Measurements from ENCODE around the gene TMA7B.

TMA7B gene

DNA sequence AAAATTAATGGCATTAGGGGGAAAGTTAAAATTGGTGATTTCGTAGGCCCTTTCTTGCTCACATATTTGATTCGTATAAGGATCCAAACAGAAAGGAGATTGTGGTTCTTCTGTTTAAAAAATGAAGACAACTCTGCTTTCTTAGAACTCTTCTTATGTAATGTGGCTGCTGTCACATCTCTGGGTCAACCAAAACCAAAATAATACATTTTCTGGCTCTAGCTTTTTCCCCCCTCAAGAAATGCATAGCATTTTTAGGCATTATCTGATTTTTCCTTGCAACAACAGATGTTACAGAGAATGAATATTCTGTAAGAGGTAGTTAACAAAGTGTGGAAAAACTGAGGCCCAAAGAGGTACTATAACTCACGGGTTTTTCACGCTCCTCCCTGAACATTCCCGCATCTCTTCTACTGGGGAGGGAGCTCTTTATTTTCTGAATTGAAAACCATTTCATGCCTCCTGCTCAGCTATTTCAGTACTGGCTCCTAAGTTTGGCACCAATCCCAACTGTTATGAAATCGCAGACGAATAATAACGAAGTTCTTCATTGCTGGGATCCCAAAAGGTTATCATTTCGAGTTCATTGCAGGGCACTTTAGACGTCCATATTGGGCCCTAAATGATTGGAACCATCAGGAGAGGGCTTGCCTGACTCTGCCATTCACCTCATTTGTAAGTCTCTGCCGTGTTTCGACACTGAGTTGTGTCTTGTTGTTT lies 42.3 kb upstream of the TMA7B start:
- peak overlapping the region; percentile 63 for H3K4me3 ChIP-seq
- no peak for TF ChIP-seq FOXP2 (optimal IDR thresholded peaks at IDR 0.05; ENCODE audit: control extremely low read depth, extremely low read length, insufficient read depth)
- peak overlapping the region; percentile 69 for H3K27ac ChIP-seq
- H3K36me3 ChIP-seq (ENCODE audit: insufficient read depth, low read length), result no peaks in the 10 kb centered on the region
- peak; percentile 59 for DNase-seq (ENCODE audit: low read depth, low spot score)
- H3K9ac ChIP-seq (ENCODE audit: insufficient read length), result no peak overlapping the region
- no peaks in the 10 kb centered on the region for H3K9me3 ChIP-seq (ENCODE audit: low read depth, low read length)

DNA sequence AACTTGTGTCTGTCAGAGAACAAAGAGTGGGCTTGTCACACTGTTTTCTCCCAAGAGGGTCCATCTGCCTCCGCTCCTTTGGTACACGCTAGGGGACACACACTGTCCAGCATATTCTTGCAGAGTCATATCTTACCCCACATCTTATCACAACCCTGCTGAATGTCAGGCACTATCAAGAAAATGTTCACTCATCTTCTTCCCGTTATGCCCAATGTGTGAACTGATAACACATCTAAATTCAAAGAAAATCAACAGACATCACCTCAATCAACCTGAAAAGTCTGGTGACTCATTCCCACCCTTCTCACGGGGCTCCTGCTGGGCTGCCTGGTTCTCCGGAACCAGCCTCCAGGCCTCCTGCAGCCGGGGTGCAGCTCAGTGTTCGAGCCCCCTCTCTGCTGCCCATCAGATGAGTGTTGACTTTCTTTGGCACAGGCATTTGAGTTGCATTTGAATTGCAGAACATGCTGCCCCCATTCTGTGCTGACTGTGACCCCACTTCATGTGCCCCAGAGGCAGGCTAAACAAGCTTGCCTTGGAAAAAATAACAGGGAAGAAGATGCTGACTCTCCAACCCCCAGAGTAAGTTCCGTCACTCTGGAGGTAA lies 40.0 kb upstream of the TMA7B start:
- DNase-seq (ENCODE audit: low read depth, low spot score), result no peak
- Histone ChIP-seq H3K27ac (no peak overlapping the region), H3K4me3 (no peak overlapping the region), H3K9ac (ENCODE audit: insufficient read length) (no peak overlapping the region), H3K9me3 (ENCODE audit: low read depth, low read length) (no peaks in the 10 kb centered on the region), H3K36me3 (ENCODE audit: insufficient read depth, low read length) (no peaks in the 10 kb centered on the region)
- TF ChIP-seq FOXP2 (optimal IDR thresholded peaks at IDR 0.05; ENCODE audit: control extremely low read depth, extremely low read length, insufficient read depth) (no peak), EZH2 (IDR thresholded peaks at IDR 0.05) (no peak), POLR2AphosphoS5 (IDR thresholded peaks at IDR 0.05; ENCODE audit: borderline replicate concordance, low read depth, low read length) (no peak)

DNA sequence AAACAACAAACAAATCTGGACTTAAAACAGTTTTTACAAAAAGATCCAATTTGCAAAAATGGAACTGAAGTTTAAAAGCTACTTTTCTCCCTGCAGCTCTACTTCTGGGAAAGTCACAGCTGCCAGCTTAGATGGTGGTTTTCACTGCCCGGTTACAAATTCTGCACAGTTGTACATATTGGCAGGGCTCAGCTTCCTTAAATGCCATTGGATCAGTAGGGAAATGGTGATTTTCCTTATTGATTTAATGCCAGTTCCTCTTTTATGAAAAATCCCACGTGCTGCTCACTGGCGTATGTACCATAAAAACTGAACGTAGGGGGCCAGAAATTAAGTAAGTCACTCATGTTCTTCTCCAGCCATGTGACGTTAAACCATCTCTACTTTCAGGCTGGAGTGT lies 36.5 kb upstream of the TMA7B start:
- no peaks in the 10 kb centered on the region for H3K9me3 ChIP-seq (ENCODE audit: low read depth, low read length)
- no peak for DNase-seq (ENCODE audit: low read depth, low spot score)
- H3K27ac ChIP-seq, result no peak overlapping the region
- TF ChIP-seq FOXP2 (optimal IDR thresholded peaks at IDR 0.05; ENCODE audit: control extremely low read depth, extremely low read length, insufficient read depth), result no peak
- TF ChIP-seq POLR2AphosphoS5 (IDR thresholded peaks at IDR 0.05; ENCODE audit: borderline replicate concordance, low read depth, low read length), result no peak
- TF ChIP-seq EZH2 (IDR thresholded peaks at IDR 0.05), result no peak
- H3K36me3 ChIP-seq (ENCODE audit: insufficient read depth, low read length), result no peaks in the 10 kb centered on the region
- H3K4me3 ChIP-seq, result no peak overlapping the region
- H3K9ac ChIP-seq (ENCODE audit: insufficient read length), result no peak overlapping the region

DNA sequence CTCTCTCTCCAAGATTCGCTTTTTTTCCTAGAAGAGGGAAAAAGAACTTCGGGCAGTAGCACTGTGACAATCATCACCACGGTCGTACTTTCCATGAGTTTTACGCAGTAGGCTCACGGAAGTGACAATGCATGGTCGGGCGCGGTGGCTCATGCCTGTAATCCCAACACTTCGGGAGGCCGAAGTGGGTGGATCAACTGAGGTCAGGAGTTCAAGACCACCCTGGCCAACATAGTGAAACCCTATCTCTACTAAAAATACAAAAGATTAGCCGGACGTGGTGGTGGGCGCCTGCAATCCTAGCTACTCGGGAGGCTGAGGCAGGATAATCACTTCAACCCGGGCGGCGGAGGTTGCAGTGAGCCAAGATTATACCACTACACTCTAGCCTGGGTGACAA lies 35.9 kb upstream of the TMA7B start:
- no peak overlapping the region for H3K27ac ChIP-seq
- H3K9me3 ChIP-seq (ENCODE audit: low read depth, low read length), result no peaks in the 10 kb centered on the region
- DNase-seq (ENCODE audit: low read depth, low spot score), result no peak
- no peak overlapping the region for H3K4me3 ChIP-seq
- no peak overlapping the region for H3K9ac ChIP-seq (ENCODE audit: insufficient read length)
- H3K36me3 ChIP-seq (ENCODE audit: insufficient read depth, low read length), result no peaks in the 10 kb centered on the region
- TF ChIP-seq POLR2AphosphoS5 (IDR thresholded peaks at IDR 0.05; ENCODE audit: borderline replicate concordance, low read depth, low read length), result no peak
- no peak for TF ChIP-seq EZH2 (IDR thresholded peaks at IDR 0.05)
- TF ChIP-seq FOXP2 (optimal IDR thresholded peaks at IDR 0.05; ENCODE audit: control extremely low read depth, extremely low read length, insufficient read depth), result no peak

- no peak overlapping the region for H3K9ac ChIP-seq (ENCODE audit: insufficient read length)
- DNase-seq (ENCODE audit: low read depth, low spot score), result no peak
- H3K4me3 ChIP-seq, result no peak overlapping the region
- H3K9me3 ChIP-seq (ENCODE audit: low read depth, low read length), result no peaks in the 10 kb centered on the region
- H3K36me3 ChIP-seq (ENCODE audit: insufficient read depth, low read length), result no peaks in the 10 kb centered on the region
- TF ChIP-seq EZH2 (IDR thresholded peaks at IDR 0.05) (no peak), FOXP2 (optimal IDR thresholded peaks at IDR 0.05; ENCODE audit: control extremely low read depth, extremely low read length, insufficient read depth) (no peak), POLR2AphosphoS5 (IDR thresholded peaks at IDR 0.05; ENCODE audit: borderline replicate concordance, low read depth, low read length) (no peak)
- H3K27ac ChIP-seq, result no peak overlapping the region
Measured at GRCh38 chr22:39925273-39925672, 34.9 kb upstream of the TMA7B start.

DNA sequence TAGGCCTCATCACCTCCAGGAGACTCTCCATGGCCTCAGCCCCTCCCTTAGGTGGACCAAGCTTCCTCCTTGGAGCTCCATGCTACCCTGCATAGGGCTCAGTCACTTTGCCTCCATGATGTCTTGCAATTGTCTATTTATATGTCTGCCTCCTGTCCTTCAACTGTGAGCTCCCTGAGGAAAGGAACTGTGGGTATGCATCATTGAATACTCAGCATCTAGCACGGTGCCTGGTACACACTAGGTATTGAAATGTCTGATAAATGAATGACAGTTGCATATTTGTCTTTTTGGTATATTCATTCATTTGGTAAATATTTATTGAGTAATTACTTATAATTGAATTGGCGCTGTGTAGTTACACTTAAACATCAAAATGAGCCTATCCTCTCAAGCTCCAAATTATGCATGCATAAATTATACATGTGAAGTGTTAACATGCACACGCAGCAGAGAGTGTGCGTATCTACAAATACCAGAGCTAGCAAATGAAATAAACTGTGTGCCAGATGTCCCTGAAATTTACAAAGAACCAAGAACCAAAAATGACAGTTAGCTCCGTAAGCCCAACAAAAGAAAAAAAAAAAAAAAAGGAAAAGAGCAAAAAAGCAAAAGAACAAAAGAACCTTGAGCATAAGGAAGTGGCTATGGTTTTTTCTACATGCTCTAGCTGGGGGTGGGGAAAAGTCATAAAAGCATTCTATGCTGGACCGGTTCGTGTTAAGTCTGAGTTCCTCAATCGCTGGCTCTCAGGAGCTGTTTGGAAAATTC lies 34.1 kb upstream of the TMA7B start:
- Histone ChIP-seq H3K27ac (no peak overlapping the region), H3K9ac (ENCODE audit: insufficient read length) (no peak overlapping the region), H3K9me3 (ENCODE audit: low read depth, low read length) (no peaks in the 10 kb centered on the region), H3K4me3 (no peak overlapping the region), H3K36me3 (ENCODE audit: insufficient read depth, low read length) (no peaks in the 10 kb centered on the region)
- TF ChIP-seq EZH2 (IDR thresholded peaks at IDR 0.05) (no peak), POLR2AphosphoS5 (IDR thresholded peaks at IDR 0.05; ENCODE audit: borderline replicate concordance, low read depth, low read length) (no peak), FOXP2 (optimal IDR thresholded peaks at IDR 0.05; ENCODE audit: control extremely low read depth, extremely low read length, insufficient read depth) (no peak)
- no peak for DNase-seq (ENCODE audit: low read depth, low spot score)

GRCh38 chr22:39926753-39927152 lies 33.4 kb upstream of the TMA7B start:
- Histone ChIP-seq H3K9me3 (ENCODE audit: low read depth, low read length) (no peaks in the 10 kb centered on the region), H3K9ac (ENCODE audit: insufficient read length) (no peak overlapping the region), H3K4me3 (no peak overlapping the region), H3K27ac (no peak overlapping the region), H3K36me3 (ENCODE audit: insufficient read depth, low read length) (no peaks in the 10 kb centered on the region)
- TF ChIP-seq POLR2AphosphoS5 (IDR thresholded peaks at IDR 0.05; ENCODE audit: borderline replicate concordance, low read depth, low read length) (no peak), FOXP2 (optimal IDR thresholded peaks at IDR 0.05; ENCODE audit: control extremely low read depth, extremely low read length, insufficient read depth) (no peak), EZH2 (IDR thresholded peaks at IDR 0.05) (no peak)
- DNase-seq (ENCODE audit: low read depth, low spot score), result no peak

DNA sequence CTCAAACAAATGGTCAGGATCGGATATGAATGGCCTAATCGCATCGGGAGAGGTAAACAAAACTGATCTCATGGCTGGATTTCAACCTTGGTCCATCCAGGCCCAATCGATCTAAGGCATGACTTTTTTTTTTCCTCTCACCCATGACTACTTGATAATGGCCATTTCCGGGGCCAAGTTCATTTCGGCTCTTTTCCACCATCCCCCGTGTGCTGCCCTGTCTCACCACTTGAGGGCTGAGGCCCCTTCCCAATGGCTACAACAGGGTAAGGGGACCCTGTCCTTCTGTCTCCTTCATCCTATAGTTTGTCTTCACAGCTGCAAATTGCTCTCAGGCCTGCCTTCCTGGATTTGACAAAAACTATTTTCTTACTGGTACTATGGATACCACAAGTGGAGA lies 32.7 kb upstream of the TMA7B start:
- Histone ChIP-seq H3K4me3 (no peak overlapping the region), H3K9ac (ENCODE audit: insufficient read length) (no peak overlapping the region), H3K36me3 (ENCODE audit: insufficient read depth, low read length) (no peaks in the 10 kb centered on the region), H3K27ac (no peak overlapping the region), H3K9me3 (ENCODE audit: low read depth, low read length) (no peaks in the 10 kb centered on the region)
- no peak for TF ChIP-seq FOXP2 (optimal IDR thresholded peaks at IDR 0.05; ENCODE audit: control extremely low read depth, extremely low read length, insufficient read depth)
- no peak for TF ChIP-seq EZH2 (IDR thresholded peaks at IDR 0.05)
- no peak for TF ChIP-seq POLR2AphosphoS5 (IDR thresholded peaks at IDR 0.05; ENCODE audit: borderline replicate concordance, low read depth, low read length)
- no peak for DNase-seq (ENCODE audit: low read depth, low spot score)

All from SK-N-MC (cell line).